OCI-LY1 (cell line): Measurements from ENCODE around the gene NKAIN4.

Source experiments
- H2AFZ ChIP-seq: fragments of 200-600 bp; sonication (generic), shearing (Covaris generic); 2 replicates; pipeline ENCODE4 v1.6.0; 2014; ENCODE audit warnings: antibody characterized with exemption, mild to moderate bottlenecking, low read length
- H3F3A ChIP-seq: fragments of 200-600 bp; sonication (generic), shearing (Covaris generic); 2 replicates; pipeline ENCODE4 v1.6.0; 2014; ENCODE audit warnings: mild to moderate bottlenecking, antibody characterized with exemption, low read length, moderate library complexity; ENCODE audit not compliant: insufficient read depth
- H3K27ac ChIP-seq: fragments of 200-600 bp; sonication (generic); 2 replicates; pipeline ENCODE4 v1.5.1; 2014; ENCODE audit warnings: low read length, mixed run types, mild to moderate bottlenecking, low read depth; ENCODE audit not compliant: poor library complexity, severe bottlenecking
- H3K27me3 ChIP-seq: fragments of 200-600 bp; sonication (generic); 2 replicates; pipeline ENCODE4 v1.6.0; 2014; ENCODE audit warnings: antibody characterized with exemption, mild to moderate bottlenecking, low read length, moderate library complexity; ENCODE audit not compliant: insufficient read depth
- H3K36me3 ChIP-seq: fragments of 200-600 bp; sonication (generic); 2 replicates; pipeline ENCODE4 v1.6.1; 2014; ENCODE audit warnings: mild to moderate bottlenecking, antibody characterized with exemption, low read length, moderate library complexity, mixed read lengths; ENCODE audit not compliant: insufficient read depth
- H3K4me1 ChIP-seq: fragments of 200-600 bp; sonication (generic); 2 replicates; pipeline ENCODE4 v1.5.1; 2014; ENCODE audit warnings: mild to moderate bottlenecking, low read length, moderate library complexity; ENCODE audit not compliant: insufficient read depth, severe bottlenecking
- H3K4me2 ChIP-seq: fragments of 200-600 bp; sonication (generic), shearing (Covaris generic); 2 replicates; pipeline ENCODE4 v1.6.1; 2014; ENCODE audit warnings: low read length
- H3K4me3 ChIP-seq: fragments of 200-600 bp; sonication (generic); 2 replicates; pipeline ENCODE4 v1.5.1; 2014; ENCODE audit warnings: low read length, low read depth, mild to moderate bottlenecking, mixed read lengths; ENCODE audit not compliant: poor library complexity, severe bottlenecking
- H3K79me2 ChIP-seq: fragments of 200-600 bp; shearing (Covaris generic); 2 replicates; pipeline ENCODE4 v1.6.1; 2016; ENCODE audit warnings: mixed run types, low read length, mixed read lengths; ENCODE audit not compliant: insufficient read depth
- H3K9ac ChIP-seq: fragments of 200-600 bp; sonication (generic), shearing (Covaris generic); 2 replicates; pipeline ENCODE4 v1.6.1; 2014; ENCODE audit warnings: mild to moderate bottlenecking, low read length, mixed read lengths
- H3K9me2 ChIP-seq: fragments of 200-600 bp; sonication (generic), shearing (Covaris generic); 2 replicates; pipeline ENCODE4 v1.6.1; 2014; ENCODE audit warnings: low read depth, mild to moderate bottlenecking, low read length, mixed read lengths
- H3K9me3 ChIP-seq: fragments of 200-600 bp; shearing (Covaris generic); 2 replicates; pipeline ENCODE4 v1.6.1; 2014; ENCODE audit warnings: low read length, mixed read lengths
- H4K20me1 ChIP-seq: fragments of 200-600 bp; sonication (generic), shearing (Covaris generic); 2 replicates; pipeline ENCODE4 v1.6.0; 2016; ENCODE audit warnings: mild to moderate bottlenecking, low read length; ENCODE audit not compliant: insufficient read depth
- EZH2 ChIP-seq: fragments of 200-600 bp; sonication (generic), shearing (Covaris generic); IDR thresholded peaks from 2 replicates; pipeline ENCODE4 v1.8.0; 2017; ENCODE audit warnings: borderline replicate concordance, mixed run types, mild to moderate bottlenecking, antibody characterized with exemption, low read length, moderate library complexity, mixed read lengths
- TF ChIP-seq, protein P1 (sequence below): fragments of 200-600 bp; sonication (generic), shearing (Covaris generic); IDR thresholded peaks from 2 replicates; pipeline ENCODE4 v1.5.1; 2017; ENCODE audit warnings: mild to moderate bottlenecking, antibody characterized with exemption, low read length, moderate library complexity, mixed read lengths

Gene NKAIN4

GRCh38 chr20:63217706-63218105, 36.6 kb downstream of the NKAIN4 start:
- Histone ChIP-seq H3K79me2 (peaks cover 20% of the 10 kb centered on the region), H4K20me1 (no peaks in the 10 kb centered on the region), H2AFZ (no peak overlapping the region), H3K4me1 (peaks cover 24% of the 10 kb centered on the region), H3K9me2 (no peaks in the 10 kb centered on the region), H3K4me2 (no peak overlapping the region), H3K9me3 (no peaks in the 10 kb centered on the region), H3K27ac (no peak overlapping the region), H3K36me3 (peaks cover 22% of the 10 kb centered on the region), H3K27me3 (no peaks in the 10 kb centered on the region), H3K4me3 (no peak overlapping the region), H3F3A (no peaks in the 10 kb centered on the region), H3K9ac (no peak overlapping the region; the same call in 1 of the 2 replicates)
- TF ChIP-seq, protein P1, sequence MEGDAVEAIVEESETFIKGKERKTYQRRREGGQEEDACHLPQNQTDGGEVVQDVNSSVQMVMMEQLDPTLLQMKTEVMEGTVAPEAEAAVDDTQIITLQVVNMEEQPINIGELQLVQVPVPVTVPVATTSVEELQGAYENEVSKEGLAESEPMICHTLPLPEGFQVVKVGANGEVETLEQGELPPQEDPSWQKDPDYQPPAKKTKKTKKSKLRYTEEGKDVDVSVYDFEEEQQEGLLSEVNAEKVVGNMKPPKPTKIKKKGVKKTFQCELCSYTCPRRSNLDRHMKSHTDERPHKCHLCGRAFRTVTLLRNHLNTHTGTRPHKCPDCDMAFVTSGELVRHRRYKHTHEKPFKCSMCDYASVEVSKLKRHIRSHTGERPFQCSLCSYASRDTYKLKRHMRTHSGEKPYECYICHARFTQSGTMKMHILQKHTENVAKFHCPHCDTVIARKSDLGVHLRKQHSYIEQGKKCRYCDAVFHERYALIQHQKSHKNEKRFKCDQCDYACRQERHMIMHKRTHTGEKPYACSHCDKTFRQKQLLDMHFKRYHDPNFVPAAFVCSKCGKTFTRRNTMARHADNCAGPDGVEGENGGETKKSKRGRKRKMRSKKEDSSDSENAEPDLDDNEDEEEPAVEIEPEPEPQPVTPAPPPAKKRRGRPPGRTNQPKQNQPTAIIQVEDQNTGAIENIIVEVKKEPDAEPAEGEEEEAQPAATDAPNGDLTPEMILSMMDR, result no peak
- no peak for TF ChIP-seq EZH2

GRCh38 chr20:63216849-63217471, 37.3 kb downstream of the NKAIN4 start:
- H3F3A ChIP-seq, result no peaks in the 10 kb centered on the region
- no peaks in the 10 kb centered on the region for H4K20me1 ChIP-seq
- H2AFZ ChIP-seq, result no peak overlapping the region
- H3K36me3 ChIP-seq, result peaks cover 30% of the 10 kb centered on the region
- peak overlapping the region; percentile 78 for H3K4me3 ChIP-seq
- no peak overlapping the region for H3K27ac ChIP-seq
- no peaks in the 10 kb centered on the region for H3K9me3 ChIP-seq
- peak overlapping the region; percentile 76 for H3K4me2 ChIP-seq
- H3K4me1 ChIP-seq, result peaks cover 24% of the 10 kb centered on the region
- H3K27me3 ChIP-seq, result no peaks in the 10 kb centered on the region
- TF ChIP-seq, protein P1, result no peak
- no peak for TF ChIP-seq EZH2
- peak overlapping the region; percentile 80 for H3K9ac ChIP-seq
- H3K79me2 ChIP-seq, result peaks cover 27% of the 10 kb centered on the region
- no peaks in the 10 kb centered on the region for H3K9me2 ChIP-seq

DNA sequence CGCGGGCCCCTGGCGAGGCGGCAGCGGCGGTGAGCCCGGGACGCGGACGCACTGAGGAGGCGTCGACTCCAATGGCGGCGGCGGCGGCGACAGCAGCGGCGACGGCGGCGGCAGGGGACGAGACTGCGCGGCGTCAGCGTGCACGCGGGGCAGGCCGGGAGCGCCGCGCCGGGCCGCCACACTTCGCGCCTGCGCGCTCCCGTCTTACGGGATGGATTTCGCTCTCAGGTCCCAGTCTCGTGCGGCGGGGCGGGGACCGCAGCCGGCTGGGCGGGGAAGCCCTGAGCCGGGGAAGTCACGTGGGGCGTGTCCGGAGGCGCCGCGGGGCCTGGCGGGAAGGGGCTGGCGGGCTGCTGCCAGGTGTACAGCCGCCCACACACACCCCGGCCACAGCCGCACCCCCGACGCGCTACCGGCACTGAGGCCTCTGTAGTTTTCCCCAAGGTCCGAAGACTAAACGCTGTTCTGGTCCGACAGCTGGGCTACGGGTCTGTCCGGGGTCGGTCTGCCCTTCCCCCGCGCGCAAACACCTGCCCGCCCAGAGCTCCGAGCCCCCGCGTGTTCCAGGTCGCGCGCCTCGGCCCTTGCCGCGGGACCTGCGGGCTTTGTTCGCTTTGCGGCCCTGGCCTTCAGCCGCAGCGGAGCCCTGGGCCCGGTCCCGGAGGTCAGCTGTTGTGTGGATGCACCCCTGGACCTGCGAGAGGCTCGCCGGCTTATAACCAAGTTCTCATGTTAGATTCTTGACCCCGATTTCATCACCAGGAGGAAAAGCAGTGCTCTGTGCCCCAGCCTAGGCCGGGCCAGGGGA, 38.0 kb downstream of the NKAIN4 start, which contains the start of gene YTHDF1:
Gene YTHDF1 (minus strand): TSS at position 91 of the 808 bp plus-strand sequence. CDS start 239 bp downstream, outside the sequence.
- Histone ChIP-seq H3K4me2 (peak within 1 kb of the TSS; percentile 76), H3K27me3 (no peaks in the 10 kb centered on the region), H3K9ac (peak within 1 kb of the TSS; percentile 97), H2AFZ (no peak within 1 kb of the TSS), H3K9me3 (no peaks in the 10 kb centered on the region), H3F3A (no peaks in the 10 kb centered on the region), H3K79me2 (peaks cover 33% of the 10 kb centered on the region), H3K27ac (no peak within 1 kb of the TSS), H4K20me1 (no peaks in the 10 kb centered on the region), H3K4me1 (peaks cover 24% of the 10 kb centered on the region), H3K4me3 (peak within 1 kb of the TSS; percentile 78), H3K36me3 (peaks cover 37% of the 10 kb centered on the region), H3K9me2 (no peaks in the 10 kb centered on the region)
- TF ChIP-seq, protein P1, result no peak
- TF ChIP-seq EZH2, result no peak
